Adrenal gland (tissue), 12 donors: ENCODE data around the gene LHX1. TPM values are rescaled to one million over a fixed set of nuclear protein-coding genes. Genes with fewer than 3 reads are reported as not detected.

Experiments used
- DNase-seq, 7 donors: peaks; one replicate each; pipeline ENCODE4 v3.0.0-alpha.2; 2019 to 2020
- H3K27ac ChIP-seq, 5 donors: fragments of 200-600 bp; sonication (generic) in 4 of 5; 1 replicate in 3 of 5; 2 replicates in 2 of 5; pipeline versions ENCODE4 v1.5.1 to v1.8.0; 2016 to 2020; ENCODE audit warnings: mild to moderate bottlenecking in 1 of 5
- H3K27me3 ChIP-seq: fragments of 200-600 bp; 2 replicates; pipeline ENCODE4 v1.8.0; 2021
- H3K36me3 ChIP-seq, 2 donors: fragments of 200-600 bp; replicated peaks in 1 of 2; 1 replicate in 1 of 2; 2 replicates in 1 of 2; pipeline versions ENCODE4 v1.5.1 to v1.8.0; 2018 to 2022
- H3K4me1 ChIP-seq, 2 donors: fragments of 200-600 bp; replicated peaks in 1 of 2; 1 replicate in 1 of 2; 2 replicates in 1 of 2; pipeline versions ENCODE4 v1.5.1 to v1.8.0; 2018 to 2021
- H3K4me3 ChIP-seq, 4 donors: fragments of 200-600 bp; sonication (generic) in 3 of 4; one replicate each; pipeline ENCODE4 v1.5.1; 2016 to 2018
- H3K9me3 ChIP-seq, 3 donors: fragments of 200-600 bp; sonication (generic) in 1 of 3; replicated peaks in 1 of 3; 1 replicate in 2 of 3; 2 replicates in 1 of 3; pipeline versions ENCODE4 v1.5.1 to v1.8.0; 2016 to 2021
- POLR2A ChIP-seq, 2 donors: fragments of 450-650 bp; IDR thresholded peaks; one replicate each; pipeline ENCODE4 v1.6.1; 2017; ENCODE audit warnings: antibody characterized with exemption in 2 of 2, mild to moderate bottlenecking in 2 of 2, moderate library complexity in 1 of 2
- WGBS, 4 donors: extraction: QIAGEN DNeasy Blood & Tissue Kit in 2 of 4; methylation state at CpG; one replicate each; pipeline versions ENCODE4 v1.1.5 to v1.1.7; 2013 to 2017; 5-methylcytosine and 5-hydroxymethylcytosine counted together
- intact Hi-C, 2 donors: fragments of 100-400 bp; cut with DNase I; formaldehyde crosslinking; loops; one replicate each; pipeline versions ENCODE4 v1.14.1 to v1.15.0; 2022 to 2023
- polyA plus RNA-seq, 3 donors: library from polyadenylated mRNA; stranded (reverse); fragments of 200-250 nt in 2 of 3; fragments of 350-450 nt in 1 of 3; fragmentation: Illumina TruSeq in 1 of 3; extraction: RNeasy Lipid Tissue Mini Kit (QIAGEN cat#74804) in 1 of 3; gene quantifications; one replicate each; pipeline ENCODE4 v1.2.3, GENCODE V29; 2013 to 2014
- total RNA-seq, 9 donors: library from RNA; depleted of rRNA in 4 of 9; stranded (reverse); fragments of >200 nt in 4 of 9; fragments of 120-200 nt in 1 of 9; fragmentation: NEBNext Ultra II Directional in 1 of 9; extraction: Animal tissue kit (Norgen Biotek cat#: 25700) in 1 of 9; gene quantifications; one replicate each; pipeline versions ENCODE4 v1.1.0 to v1.2.4, GENCODE V29; 2013 to 2023
- TF ChIP-seq, protein P1 (sequence below), 6 experiments: fragments of 450-650 bp in 4 of 6; fragments of 200-600 bp in 2 of 6; sonication (generic) in 1 of 6; IDR thresholded peaks; 1 replicate in 5 of 6; 2 replicates in 1 of 6; pipeline versions ENCODE4 v1.5.1 to v1.8.0; 2016 to 2021; ENCODE audit warnings: antibody characterized with exemption in 6 of 6, mild to moderate bottlenecking in 2 of 6, moderate library complexity in 1 of 6
- donor health status: healthy with polysubstance abuse.
- donor health status: Bipolar disorder and iron deficiency.
- donor health status: DM: yes; HTN: yes; CAD: no.
- donor health status: DM: no; HTN: no; CAD: no.
- donor health status: DM: no; HTN: no; CAD: no.
- donor health status: DM: yes; HTN: yes; CAD: no.

The LHX1 gene
- total and polyA plus RNA-seq, 12 donors, result not detected

DNA sequence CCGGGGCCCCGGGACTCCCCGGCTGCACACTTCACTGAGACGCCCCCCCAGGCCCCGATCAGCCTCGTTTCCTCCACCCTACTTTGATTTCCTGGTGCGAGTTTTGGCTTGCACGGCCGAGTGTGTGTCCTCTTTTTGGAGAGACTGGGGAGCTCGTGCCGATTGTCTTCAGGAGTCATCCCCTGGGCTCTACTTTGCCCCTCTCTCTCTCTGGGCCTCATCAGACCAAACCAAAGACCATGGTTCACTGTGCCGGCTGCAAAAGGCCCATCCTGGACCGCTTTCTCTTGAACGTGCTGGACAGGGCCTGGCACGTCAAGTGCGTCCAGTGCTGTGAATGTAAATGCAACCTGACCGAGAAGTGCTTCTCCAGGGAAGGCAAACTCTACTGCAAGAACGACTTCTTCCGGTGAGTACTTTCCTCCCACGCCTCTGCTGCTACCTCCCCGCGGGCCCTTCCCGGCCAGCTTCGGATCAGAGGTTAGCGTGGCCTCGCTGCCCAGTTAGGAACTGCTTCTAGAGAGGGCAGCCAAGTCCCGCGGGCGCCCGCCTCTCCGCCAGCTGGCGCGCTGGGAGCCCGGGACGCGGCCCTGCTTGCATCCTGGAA is 787 bp downstream of the LHX1 start:
- H3K4me1 ChIP-seq, result peaks cover 13 to 41% of the 10 kb centered on the region in 2 donors

DNA sequence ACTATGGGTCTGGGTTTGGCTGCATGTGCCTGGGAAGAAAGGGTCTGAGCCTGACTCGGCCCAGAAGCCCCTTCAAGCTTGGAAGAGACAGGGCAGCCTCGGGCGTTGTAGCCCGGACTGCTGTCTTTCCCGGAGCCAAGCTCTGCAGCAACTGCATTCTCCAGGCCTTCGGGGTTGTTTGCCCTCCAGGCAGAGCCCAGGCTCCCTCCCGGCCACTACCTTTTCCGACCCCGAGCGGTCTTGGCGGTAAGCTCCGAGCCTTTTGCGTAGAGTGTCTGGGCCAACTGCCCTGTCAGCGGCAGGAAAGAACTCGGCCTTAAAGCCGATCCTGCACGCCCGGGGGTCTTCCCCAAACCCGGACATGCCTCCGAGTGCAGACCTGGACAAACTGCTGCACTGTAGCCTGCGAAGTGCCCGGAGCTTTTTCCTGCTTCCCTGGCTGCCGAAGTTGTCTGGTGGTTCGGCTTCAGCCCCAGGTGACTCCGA is 1.3 kb downstream of the LHX1 start:
- no peak overlapping the region for H3K4me3 ChIP-seq
- peaks cover 13 to 41% of the 10 kb centered on the region in 2 donors for H3K4me1 ChIP-seq
- H3K9me3 ChIP-seq, result no peaks in the 10 kb centered on the region
- peaks cover 99% of the 10 kb centered on the region for H3K27me3 ChIP-seq
- no peak for TF ChIP-seq POLR2A (IDR thresholded peaks at IDR 0.05)
- TF ChIP-seq, protein P1, sequence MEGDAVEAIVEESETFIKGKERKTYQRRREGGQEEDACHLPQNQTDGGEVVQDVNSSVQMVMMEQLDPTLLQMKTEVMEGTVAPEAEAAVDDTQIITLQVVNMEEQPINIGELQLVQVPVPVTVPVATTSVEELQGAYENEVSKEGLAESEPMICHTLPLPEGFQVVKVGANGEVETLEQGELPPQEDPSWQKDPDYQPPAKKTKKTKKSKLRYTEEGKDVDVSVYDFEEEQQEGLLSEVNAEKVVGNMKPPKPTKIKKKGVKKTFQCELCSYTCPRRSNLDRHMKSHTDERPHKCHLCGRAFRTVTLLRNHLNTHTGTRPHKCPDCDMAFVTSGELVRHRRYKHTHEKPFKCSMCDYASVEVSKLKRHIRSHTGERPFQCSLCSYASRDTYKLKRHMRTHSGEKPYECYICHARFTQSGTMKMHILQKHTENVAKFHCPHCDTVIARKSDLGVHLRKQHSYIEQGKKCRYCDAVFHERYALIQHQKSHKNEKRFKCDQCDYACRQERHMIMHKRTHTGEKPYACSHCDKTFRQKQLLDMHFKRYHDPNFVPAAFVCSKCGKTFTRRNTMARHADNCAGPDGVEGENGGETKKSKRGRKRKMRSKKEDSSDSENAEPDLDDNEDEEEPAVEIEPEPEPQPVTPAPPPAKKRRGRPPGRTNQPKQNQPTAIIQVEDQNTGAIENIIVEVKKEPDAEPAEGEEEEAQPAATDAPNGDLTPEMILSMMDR (IDR thresholded peaks at IDR 0.05), result no peak
- DNase-seq, result no peak
- WGBS, 4 donors, result 7 to 18% (median 10%) methylated on average over 4 to 25 of the region's 25 CpGs
- H3K36me3 ChIP-seq, result no peaks in the 10 kb centered on the region
- H3K27ac ChIP-seq, result no peak overlapping the region
- intact Hi-C loops, result no loop called here

More for the DNA sequence above, 787 bp downstream of the LHX1 start:
- intact Hi-C loops, result no loop called here
- TF ChIP-seq, protein P1 (IDR thresholded peaks at IDR 0.05), result no peak
- TF ChIP-seq POLR2A (IDR thresholded peaks at IDR 0.05), result no peak
- Histone ChIP-seq H3K36me3 (no peaks in the 10 kb centered on the region), H3K27me3 (peaks cover 98% of the 10 kb centered on the region), H3K4me3 (no peak overlapping the region), H3K9me3 (no peaks in the 10 kb centered on the region), H3K27ac (no peak overlapping the region)
- 7 to 14% (median 12%) methylated on average over 20 to 36 of the region's 36 CpGs for WGBS, 4 donors
- no peak for DNase-seq

DNA sequence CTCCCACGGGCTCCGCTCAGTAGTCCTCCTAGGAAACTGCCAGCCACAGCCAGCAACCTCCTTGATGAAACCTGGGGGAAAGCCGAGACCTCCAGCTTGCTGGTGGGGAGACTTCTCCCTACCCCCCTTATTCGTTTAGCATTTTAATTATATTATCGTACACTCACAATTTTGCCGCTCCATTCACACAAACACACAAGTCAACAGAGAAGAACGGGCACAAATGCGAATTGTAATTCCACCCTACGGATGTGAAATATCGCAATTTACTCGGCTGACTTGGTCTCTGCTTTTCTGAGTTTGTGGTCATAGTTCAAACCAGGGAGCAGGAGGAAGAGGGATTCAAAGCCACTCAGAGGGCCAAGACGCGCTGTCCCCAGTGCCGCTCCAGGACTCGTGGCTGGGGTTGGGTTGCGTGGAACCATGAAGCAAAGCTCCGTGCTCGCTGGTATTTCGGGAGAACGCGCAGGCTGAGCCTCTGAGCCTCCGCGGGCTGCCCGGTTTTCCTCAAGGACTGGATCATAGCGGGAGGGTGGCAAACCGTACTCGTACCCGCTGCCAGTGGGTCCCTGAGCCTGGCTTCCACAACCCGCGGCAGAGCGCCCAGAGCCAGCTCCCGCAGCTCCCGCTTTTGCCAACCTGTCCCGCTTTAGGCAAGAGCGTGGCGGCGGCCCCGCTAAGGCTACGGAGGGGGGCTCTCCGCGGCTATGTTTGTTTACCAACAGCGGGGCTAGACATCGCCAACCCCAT is 2.0 kb downstream of the LHX1 start:
- Histone ChIP-seq H3K27ac (no peak overlapping the region), H3K36me3 (no peaks in the 10 kb centered on the region), H3K27me3 (peaks cover 99% of the 10 kb centered on the region), H3K4me1 (peaks cover 13 to 40% of the 10 kb centered on the region in 2 donors), H3K4me3 (no peak overlapping the region), H3K9me3 (no peaks in the 10 kb centered on the region)
- WGBS, 4 donors, result 9 to 17% (median 14%) methylated on average over 20 to 43 of the region's 43 CpGs
- no peak for DNase-seq
- TF ChIP-seq, protein P1 (IDR thresholded peaks at IDR 0.05), result no peak
- TF ChIP-seq POLR2A (IDR thresholded peaks at IDR 0.05), result no peak
- intact Hi-C loops, result no loop called here

DNA sequence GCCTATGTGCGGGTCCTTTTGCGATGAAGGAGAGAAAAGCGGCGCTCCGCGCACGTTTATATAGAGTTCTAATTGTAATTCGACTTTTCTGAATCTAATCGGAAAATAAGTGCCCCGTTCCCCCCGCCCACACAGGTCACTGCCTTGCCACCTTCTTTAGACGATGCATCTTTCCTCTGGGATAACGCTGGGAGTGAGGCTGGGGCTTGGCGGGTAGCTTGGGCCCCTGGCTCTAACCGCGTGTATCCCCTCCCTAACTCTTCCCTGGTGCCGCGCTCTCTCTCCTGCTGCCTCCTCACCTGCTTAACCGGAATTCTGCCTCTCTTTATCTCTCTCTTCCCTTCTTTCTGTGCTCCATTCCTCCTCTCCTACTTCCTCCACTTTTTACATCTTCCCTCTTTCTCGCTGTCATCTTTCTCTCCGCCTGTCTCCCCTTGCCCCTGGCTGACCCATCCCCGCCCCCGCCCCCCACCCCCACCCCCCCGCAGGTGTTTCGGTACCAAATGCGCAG is 2.6 kb downstream of the LHX1 start:
- no peak for TF ChIP-seq POLR2A (IDR thresholded peaks at IDR 0.05)
- TF ChIP-seq, protein P1 (IDR thresholded peaks at IDR 0.05), result no peak
- no peak overlapping the region for H3K27ac ChIP-seq
- H3K36me3 ChIP-seq, result no peaks in the 10 kb centered on the region
- no peak overlapping the region for H3K4me3 ChIP-seq
- H3K9me3 ChIP-seq, result no peaks in the 10 kb centered on the region
- 5 to 7% (median 6%) methylated on average over 25 to 26 of the region's 26 CpGs for WGBS, 4 donors
- H3K27me3 ChIP-seq, result peaks cover 99% of the 10 kb centered on the region
- intact Hi-C loops, result loop anchor here in 1 of 2 donors (10.0 kb wide), 1 partner anchor 105 kb away; no protein-coding TSS in a partner anchor
- no peak for DNase-seq
- H3K4me1 ChIP-seq, result peaks cover 11 to 34% of the 10 kb centered on the region in 2 donors
